OCI-LY1 (cell line): ENCODE results near the gene SERPINB1.

Experiments
- H2AFZ ChIP-seq: fragments of 200-600 bp; sonication (generic), shearing (Covaris generic); 2 replicates; pipeline ENCODE4 v1.6.0; 2014; ENCODE audit warnings: antibody characterized with exemption, mild to moderate bottlenecking, low read length
- H3F3A ChIP-seq: fragments of 200-600 bp; sonication (generic), shearing (Covaris generic); 2 replicates; pipeline ENCODE4 v1.6.0; 2014; ENCODE audit warnings: mild to moderate bottlenecking, antibody characterized with exemption, low read length, moderate library complexity; ENCODE audit not compliant: insufficient read depth
- H3K27ac ChIP-seq: fragments of 200-600 bp; sonication (generic); 2 replicates; pipeline ENCODE4 v1.5.1; 2014; ENCODE audit warnings: low read length, mixed run types, mild to moderate bottlenecking, low read depth; ENCODE audit not compliant: poor library complexity, severe bottlenecking
- H3K27me3 ChIP-seq: fragments of 200-600 bp; sonication (generic); 2 replicates; pipeline ENCODE4 v1.6.0; 2014; ENCODE audit warnings: antibody characterized with exemption, mild to moderate bottlenecking, low read length, moderate library complexity; ENCODE audit not compliant: insufficient read depth
- H3K36me3 ChIP-seq: fragments of 200-600 bp; sonication (generic); 2 replicates; pipeline ENCODE4 v1.6.1; 2014; ENCODE audit warnings: mild to moderate bottlenecking, antibody characterized with exemption, low read length, moderate library complexity, mixed read lengths; ENCODE audit not compliant: insufficient read depth
- H3K4me1 ChIP-seq: fragments of 200-600 bp; sonication (generic); 2 replicates; pipeline ENCODE4 v1.5.1; 2014; ENCODE audit warnings: mild to moderate bottlenecking, low read length, moderate library complexity; ENCODE audit not compliant: insufficient read depth, severe bottlenecking
- H3K4me2 ChIP-seq: fragments of 200-600 bp; sonication (generic), shearing (Covaris generic); 2 replicates; pipeline ENCODE4 v1.6.1; 2014; ENCODE audit warnings: low read length
- H3K4me3 ChIP-seq: fragments of 200-600 bp; sonication (generic); 2 replicates; pipeline ENCODE4 v1.5.1; 2014; ENCODE audit warnings: low read length, low read depth, mild to moderate bottlenecking, mixed read lengths; ENCODE audit not compliant: poor library complexity, severe bottlenecking
- H3K79me2 ChIP-seq: fragments of 200-600 bp; shearing (Covaris generic); 2 replicates; pipeline ENCODE4 v1.6.1; 2016; ENCODE audit warnings: mixed run types, low read length, mixed read lengths; ENCODE audit not compliant: insufficient read depth
- H3K9ac ChIP-seq: fragments of 200-600 bp; sonication (generic), shearing (Covaris generic); 2 replicates; pipeline ENCODE4 v1.6.1; 2014; ENCODE audit warnings: mild to moderate bottlenecking, low read length, mixed read lengths
- H3K9me2 ChIP-seq: fragments of 200-600 bp; sonication (generic), shearing (Covaris generic); 2 replicates; pipeline ENCODE4 v1.6.1; 2014; ENCODE audit warnings: low read depth, mild to moderate bottlenecking, low read length, mixed read lengths
- H3K9me3 ChIP-seq: fragments of 200-600 bp; shearing (Covaris generic); 2 replicates; pipeline ENCODE4 v1.6.1; 2014; ENCODE audit warnings: low read length, mixed read lengths
- H4K20me1 ChIP-seq: fragments of 200-600 bp; sonication (generic), shearing (Covaris generic); 2 replicates; pipeline ENCODE4 v1.6.0; 2016; ENCODE audit warnings: mild to moderate bottlenecking, low read length; ENCODE audit not compliant: insufficient read depth
- EZH2 ChIP-seq: fragments of 200-600 bp; sonication (generic), shearing (Covaris generic); IDR thresholded peaks from 2 replicates; pipeline ENCODE4 v1.8.0; 2017; ENCODE audit warnings: borderline replicate concordance, mixed run types, mild to moderate bottlenecking, antibody characterized with exemption, low read length, moderate library complexity, mixed read lengths
- TF ChIP-seq, protein P1 (sequence below): fragments of 200-600 bp; sonication (generic), shearing (Covaris generic); IDR thresholded peaks from 2 replicates; pipeline ENCODE4 v1.5.1; 2017; ENCODE audit warnings: mild to moderate bottlenecking, antibody characterized with exemption, low read length, moderate library complexity, mixed read lengths

SERPINB1 gene

DNA sequence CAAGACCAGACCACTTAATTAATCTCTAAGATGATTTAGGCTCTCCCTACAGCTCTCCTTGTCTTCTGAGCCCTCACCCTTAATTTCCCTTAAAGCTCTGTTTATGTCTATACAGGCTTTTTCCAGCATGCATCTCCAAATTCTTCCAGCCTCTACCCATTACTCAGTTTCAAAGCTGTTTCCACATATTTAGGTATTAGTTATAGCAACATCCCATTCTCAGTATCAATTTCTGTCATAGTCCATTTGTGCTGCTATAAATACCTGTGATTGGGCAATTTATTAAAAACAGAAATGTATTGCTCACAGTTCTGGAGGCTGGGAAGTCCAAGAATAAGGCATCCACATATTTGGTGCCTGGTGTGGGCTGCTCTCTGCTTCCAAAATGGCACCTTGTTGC is 2.3 kb upstream of the SERPINB1 start:
- no peak for TF ChIP-seq EZH2
- TF ChIP-seq, protein P1, sequence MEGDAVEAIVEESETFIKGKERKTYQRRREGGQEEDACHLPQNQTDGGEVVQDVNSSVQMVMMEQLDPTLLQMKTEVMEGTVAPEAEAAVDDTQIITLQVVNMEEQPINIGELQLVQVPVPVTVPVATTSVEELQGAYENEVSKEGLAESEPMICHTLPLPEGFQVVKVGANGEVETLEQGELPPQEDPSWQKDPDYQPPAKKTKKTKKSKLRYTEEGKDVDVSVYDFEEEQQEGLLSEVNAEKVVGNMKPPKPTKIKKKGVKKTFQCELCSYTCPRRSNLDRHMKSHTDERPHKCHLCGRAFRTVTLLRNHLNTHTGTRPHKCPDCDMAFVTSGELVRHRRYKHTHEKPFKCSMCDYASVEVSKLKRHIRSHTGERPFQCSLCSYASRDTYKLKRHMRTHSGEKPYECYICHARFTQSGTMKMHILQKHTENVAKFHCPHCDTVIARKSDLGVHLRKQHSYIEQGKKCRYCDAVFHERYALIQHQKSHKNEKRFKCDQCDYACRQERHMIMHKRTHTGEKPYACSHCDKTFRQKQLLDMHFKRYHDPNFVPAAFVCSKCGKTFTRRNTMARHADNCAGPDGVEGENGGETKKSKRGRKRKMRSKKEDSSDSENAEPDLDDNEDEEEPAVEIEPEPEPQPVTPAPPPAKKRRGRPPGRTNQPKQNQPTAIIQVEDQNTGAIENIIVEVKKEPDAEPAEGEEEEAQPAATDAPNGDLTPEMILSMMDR, result no peak
- Histone ChIP-seq H3K36me3 (peaks cover 3% of the 10 kb centered on the region), H3K4me1 (peaks cover 71% of the 10 kb centered on the region), H3K4me2 (no peak overlapping the region), H3K4me3 (no peak overlapping the region), H4K20me1 (no peaks in the 10 kb centered on the region), H3F3A (0 out of 2 replicates have a peak, but pooled peaks cover 3% of the 10 kb centered on the region), H3K79me2 (no peaks in the 10 kb centered on the region), H3K27ac (peak overlapping the region; percentile 64), H3K9me3 (peaks cover 2% of the 10 kb centered on the region; the same call in 1 of the 2 replicates), H2AFZ (no peak overlapping the region), H3K9ac (no peak overlapping the region), H3K27me3 (no peaks in the 10 kb centered on the region), H3K9me2 (no peaks in the 10 kb centered on the region)

DNA sequence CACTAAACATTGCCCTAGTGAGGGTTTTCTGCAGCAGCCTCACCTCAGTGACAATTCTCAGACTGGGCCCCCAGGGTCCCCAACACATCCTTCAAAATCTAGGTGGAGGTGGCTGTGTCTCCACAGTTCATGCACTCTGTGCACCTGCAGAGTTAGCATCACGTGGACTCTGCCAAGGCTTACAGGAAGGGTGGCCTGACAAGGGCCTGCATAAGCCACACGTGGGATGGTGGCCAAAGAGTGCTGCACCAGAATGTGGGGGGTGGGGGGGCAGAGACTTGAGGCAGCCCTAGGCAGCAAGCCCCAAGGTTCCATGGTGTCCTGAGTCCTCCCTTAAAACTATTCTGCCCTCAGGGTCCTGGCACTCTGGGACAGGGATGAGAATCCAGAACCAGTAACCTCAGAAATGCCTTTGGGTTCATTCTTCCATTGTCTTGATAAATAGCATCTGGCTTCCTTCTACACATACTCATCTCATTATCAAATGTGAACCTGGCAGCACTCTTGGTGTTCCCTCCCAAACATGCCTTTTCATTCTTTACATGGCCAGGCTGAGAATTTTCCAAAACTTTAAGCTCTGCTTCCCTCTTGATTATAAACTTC is 1.6 kb upstream of the SERPINB1 start:
- Histone ChIP-seq H3K79me2 (no peaks in the 10 kb centered on the region), H3K4me1 (peaks cover 64% of the 10 kb centered on the region), H3K9me2 (no peaks in the 10 kb centered on the region), H3K27ac (peak overlapping the region; percentile 64), H3K27me3 (no peaks in the 10 kb centered on the region), H3K4me3 (no peak overlapping the region), H3K36me3 (peaks cover 6% of the 10 kb centered on the region), H3K9me3 (no peaks in the 10 kb centered on the region), H3K4me2 (peak overlapping the region; percentile 1; the same call in 1 of the 2 replicates), H2AFZ (no peak overlapping the region), H3F3A (0 out of 2 replicates have a peak, but pooled peaks cover 3% of the 10 kb centered on the region), H3K9ac (no peak overlapping the region), H4K20me1 (no peaks in the 10 kb centered on the region)
- TF ChIP-seq EZH2, result no peak
- TF ChIP-seq, protein P1, result no peak

DNA sequence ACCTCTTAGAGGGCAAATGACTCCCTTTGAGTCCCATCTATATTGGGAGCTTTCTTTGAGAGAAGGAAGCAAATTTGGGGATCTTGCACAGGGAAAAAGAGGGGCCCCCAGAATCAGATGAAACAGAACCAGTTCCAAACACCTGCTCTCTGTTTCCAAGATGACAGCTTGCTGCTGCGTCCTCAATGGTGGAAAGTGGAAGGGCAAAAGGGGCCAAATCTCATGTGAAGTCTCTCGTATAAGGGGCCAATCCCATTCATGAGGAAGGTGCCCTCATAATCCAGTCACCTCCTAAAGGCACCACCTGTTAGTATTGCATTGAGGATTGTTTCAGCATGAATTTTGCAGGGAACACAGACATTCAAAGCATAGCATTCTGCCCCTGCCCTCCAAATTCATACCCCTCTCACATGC is 483 bp upstream of the SERPINB1 start:
- H3K4me1 ChIP-seq, result peaks cover 62% of the 10 kb centered on the region
- peak overlapping the region; percentile 75; the same call in 1 of the 2 replicates for H3K9ac ChIP-seq
- no peaks in the 10 kb centered on the region for H3K9me3 ChIP-seq
- H3K4me2 ChIP-seq, result peak overlapping the region; percentile 68
- no peaks in the 10 kb centered on the region for H3K27me3 ChIP-seq
- peak overlapping the region; percentile 64 for H3K27ac ChIP-seq
- H4K20me1 ChIP-seq, result no peaks in the 10 kb centered on the region
- peaks cover 15% of the 10 kb centered on the region for H3K36me3 ChIP-seq
- TF ChIP-seq EZH2, result no peak
- TF ChIP-seq, protein P1, result no peak
- no peaks in the 10 kb centered on the region for H3K79me2 ChIP-seq
- peak overlapping the region; percentile 69 for H3K4me3 ChIP-seq
- H2AFZ ChIP-seq, result 0 out of 2 replicates have a peak overlapping the region, but pooled peaks have one; percentile 44
- H3F3A ChIP-seq, result 0 out of 2 replicates have a peak, but pooled peaks cover 3% of the 10 kb centered on the region
- H3K9me2 ChIP-seq, result no peaks in the 10 kb centered on the region
